Measurements from ENCODE around the gene APCDD1L.
A peak's percentile ranks its signal among the peaks of the same experiment; 100 is the strongest.

APCDD1L gene

GRCh38 chr20:58483470-58483869, 31.7 kb downstream of the APCDD1L start:
- no peak for DNase-seq
- Histone ChIP-seq H3K27me3 (replicated peaks) (no peaks in the 10 kb centered on the region), H3K4me3 (ENCODE audit: low read depth, low read length) (no peak overlapping the region), H3K36me3 (replicated peaks) (no peaks in the 10 kb centered on the region), H3K27ac (no peak overlapping the region)
- in situ Hi-C loops (cut with HindIII; ENCODE audit: low pct_ligation_motif_present, low sequenced_read_pairs) = no loop called here
- TF ChIP-seq, protein P1, sequence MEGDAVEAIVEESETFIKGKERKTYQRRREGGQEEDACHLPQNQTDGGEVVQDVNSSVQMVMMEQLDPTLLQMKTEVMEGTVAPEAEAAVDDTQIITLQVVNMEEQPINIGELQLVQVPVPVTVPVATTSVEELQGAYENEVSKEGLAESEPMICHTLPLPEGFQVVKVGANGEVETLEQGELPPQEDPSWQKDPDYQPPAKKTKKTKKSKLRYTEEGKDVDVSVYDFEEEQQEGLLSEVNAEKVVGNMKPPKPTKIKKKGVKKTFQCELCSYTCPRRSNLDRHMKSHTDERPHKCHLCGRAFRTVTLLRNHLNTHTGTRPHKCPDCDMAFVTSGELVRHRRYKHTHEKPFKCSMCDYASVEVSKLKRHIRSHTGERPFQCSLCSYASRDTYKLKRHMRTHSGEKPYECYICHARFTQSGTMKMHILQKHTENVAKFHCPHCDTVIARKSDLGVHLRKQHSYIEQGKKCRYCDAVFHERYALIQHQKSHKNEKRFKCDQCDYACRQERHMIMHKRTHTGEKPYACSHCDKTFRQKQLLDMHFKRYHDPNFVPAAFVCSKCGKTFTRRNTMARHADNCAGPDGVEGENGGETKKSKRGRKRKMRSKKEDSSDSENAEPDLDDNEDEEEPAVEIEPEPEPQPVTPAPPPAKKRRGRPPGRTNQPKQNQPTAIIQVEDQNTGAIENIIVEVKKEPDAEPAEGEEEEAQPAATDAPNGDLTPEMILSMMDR (IDR thresholded peaks at IDR 0.05; ENCODE audit: low read depth, low read length, missing control alignments) = no peak

- H3K27ac ChIP-seq = no peak overlapping the region
- in situ Hi-C loops (cut with HindIII; ENCODE audit: low pct_ligation_motif_present, low sequenced_read_pairs) = no loop called here
- TF ChIP-seq, protein P1 (IDR thresholded peaks at IDR 0.05; ENCODE audit: low read depth, low read length, missing control alignments) = no peak
- no peaks in the 10 kb centered on the region for H3K27me3 ChIP-seq (replicated peaks)
- H3K4me3 ChIP-seq (ENCODE audit: low read depth, low read length) = no peak overlapping the region
- H3K36me3 ChIP-seq (replicated peaks) = no peaks in the 10 kb centered on the region
- no peak for DNase-seq
Measured at GRCh38 chr20:58483051-58483450, 32.1 kb downstream of the APCDD1L start.

DNA sequence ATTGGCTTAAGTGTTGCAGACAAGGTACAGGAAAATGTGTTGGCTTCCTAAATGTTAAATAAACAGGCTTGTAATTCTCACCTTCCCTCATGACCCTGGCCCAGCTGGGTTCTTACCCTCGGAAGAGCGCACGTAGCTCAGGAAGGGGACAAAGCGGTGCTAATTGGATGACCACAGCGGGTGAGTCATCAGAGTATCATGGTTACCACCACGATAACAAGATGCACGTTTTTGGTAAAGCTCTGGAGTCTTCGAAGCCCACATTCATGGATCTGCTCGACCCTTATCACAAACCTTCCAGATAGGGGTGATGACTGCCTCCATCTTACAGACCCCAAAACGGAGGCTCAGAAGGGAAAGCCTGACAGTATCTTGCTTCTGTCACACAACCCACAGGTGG, 32.8 kb downstream of the APCDD1L start:
- no peak overlapping the region for H3K4me3 ChIP-seq (ENCODE audit: low read depth, low read length)
- H3K27me3 ChIP-seq (replicated peaks) = no peaks in the 10 kb centered on the region
- no peaks in the 10 kb centered on the region for H3K36me3 ChIP-seq (replicated peaks)
- in situ Hi-C loops (cut with HindIII; ENCODE audit: low pct_ligation_motif_present, low sequenced_read_pairs) = no loop called here
- TF ChIP-seq, protein P1 (IDR thresholded peaks at IDR 0.05; ENCODE audit: low read depth, low read length, missing control alignments) = no peak
- no peak overlapping the region for H3K27ac ChIP-seq
- DNase-seq = peak; percentile 32

- in situ Hi-C loops (cut with HindIII; ENCODE audit: low pct_ligation_motif_present, low sequenced_read_pairs) = no loop called here
- no peaks in the 10 kb centered on the region for H3K27me3 ChIP-seq (replicated peaks)
- no peak overlapping the region for H3K4me3 ChIP-seq (ENCODE audit: low read depth, low read length)
- no peaks in the 10 kb centered on the region for H3K36me3 ChIP-seq (replicated peaks)
- H3K27ac ChIP-seq = no peak overlapping the region
- TF ChIP-seq, protein P1 (IDR thresholded peaks at IDR 0.05; ENCODE audit: low read depth, low read length, missing control alignments) = peak; percentile 82
- DNase-seq = peak; percentile 6
Measured at GRCh38 chr20:58481481-58482021, 33.6 kb downstream of the APCDD1L start.

DNA sequence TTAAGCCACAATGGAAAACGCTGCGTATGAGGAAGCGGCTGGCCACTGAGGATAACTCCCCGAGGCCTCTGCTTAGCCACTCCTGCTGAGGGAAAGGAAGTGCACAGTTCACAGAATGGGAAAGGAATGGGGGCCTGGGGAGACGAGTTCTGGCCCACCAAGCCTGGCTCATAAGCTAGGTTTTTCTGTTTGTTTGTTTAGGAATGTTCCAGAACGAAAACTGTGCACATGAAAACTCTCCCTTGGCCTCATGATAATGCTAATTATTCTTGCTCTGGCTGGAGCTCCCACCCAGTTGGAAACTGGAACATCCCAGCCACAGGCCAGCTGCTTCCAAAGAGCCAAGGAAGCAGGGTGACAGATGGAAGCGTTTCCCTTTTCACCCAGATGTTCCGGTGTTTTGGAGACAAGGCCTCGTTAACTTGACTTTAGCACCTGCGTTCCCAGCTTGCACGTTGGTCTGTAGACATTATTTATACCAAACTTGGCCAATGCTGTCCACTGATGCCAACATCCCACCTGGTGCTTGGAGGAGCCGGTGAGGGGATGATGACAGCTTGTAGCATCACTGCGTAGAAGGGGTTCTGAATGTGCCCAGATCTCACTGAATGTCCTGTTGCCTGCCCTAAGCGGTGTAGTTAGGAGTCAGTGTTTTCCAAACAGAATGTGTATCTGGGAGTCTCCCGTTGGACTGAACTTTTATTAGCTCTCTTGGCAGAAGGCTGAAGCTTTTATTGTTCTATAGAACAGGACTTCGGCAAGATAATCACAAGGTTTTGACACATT, 34.5 kb downstream of the APCDD1L start:
- in situ Hi-C loops (cut with HindIII; ENCODE audit: low pct_ligation_motif_present, low sequenced_read_pairs) = no loop called here
- no peak for DNase-seq
- H3K4me3 ChIP-seq (ENCODE audit: low read depth, low read length) = no peak overlapping the region
- H3K36me3 ChIP-seq (replicated peaks) = no peaks in the 10 kb centered on the region
- H3K27ac ChIP-seq = no peak overlapping the region
- H3K27me3 ChIP-seq (replicated peaks) = no peaks in the 10 kb centered on the region
- TF ChIP-seq, protein P1 (IDR thresholded peaks at IDR 0.05; ENCODE audit: low read depth, low read length, missing control alignments) = no peak
